Measurements from ENCODE around the gene LRRC61.
A peak's percentile ranks its signal among the peaks of the same experiment; 100 is the strongest.

LRRC61 gene

GRCh38 chr7:150373049-150373801, 50.1 kb downstream of the LRRC61 start:
- no peak overlapping the region for H3K4me3 ChIP-seq (ENCODE audit: low read length)
- peaks cover 44% of the 10 kb centered on the region for H3K4me1 ChIP-seq (ENCODE audit: insufficient read depth, low read length)
- no peaks in the 10 kb centered on the region for H3K9me3 ChIP-seq (ENCODE audit: insufficient read depth, low read depth, low read length)
- 84% methylated on average over 21 of the region's 21 CpGs for WGBS
- no peak overlapping the region for H3K9ac ChIP-seq (ENCODE audit: low read depth, low read length)
- no peak overlapping the region; the same call in 1 of the 2 replicates for H3K27ac ChIP-seq (ENCODE audit: low read depth, low read length)
- no peaks in the 10 kb centered on the region for H3K27me3 ChIP-seq (ENCODE audit: insufficient read depth, low read length)
- H3K36me3 ChIP-seq (ENCODE audit: insufficient read depth, low read length): peaks cover 49% of the 10 kb centered on the region

GRCh38 chr7:150374026-150374425, 50.9 kb downstream of the LRRC61 start:
- 85% methylated on average over 4 of the region's 4 CpGs for WGBS

GRCh38 chr7:150374472-150374871, 51.3 kb downstream of the LRRC61 start:
- 86% methylated on average over 5 of the region's 5 CpGs for WGBS
- H3K4me1 ChIP-seq (ENCODE audit: insufficient read depth, low read length): peaks cover 47% of the 10 kb centered on the region
- H3K27ac ChIP-seq (ENCODE audit: low read depth, low read length): peak overlapping the region; percentile 39; the same call in 1 of the 2 replicates
- no peak overlapping the region for H3K4me3 ChIP-seq (ENCODE audit: low read length)
- no peaks in the 10 kb centered on the region for H3K9me3 ChIP-seq (ENCODE audit: insufficient read depth, low read depth, low read length)
- peaks cover 49% of the 10 kb centered on the region for H3K36me3 ChIP-seq (ENCODE audit: insufficient read depth, low read length)
- no peaks in the 10 kb centered on the region for H3K27me3 ChIP-seq (ENCODE audit: insufficient read depth, low read length)
- H3K9ac ChIP-seq (ENCODE audit: low read depth, low read length): no peak overlapping the region

More at GRCh38 chr7:150374026-150374425, 50.9 kb downstream of the LRRC61 start:
- peaks cover 47% of the 10 kb centered on the region for H3K4me1 ChIP-seq (ENCODE audit: insufficient read depth, low read length)
- peaks cover 49% of the 10 kb centered on the region for H3K36me3 ChIP-seq (ENCODE audit: insufficient read depth, low read length)
- H3K27ac ChIP-seq (ENCODE audit: low read depth, low read length): peak overlapping the region; percentile 39; the same call in 1 of the 2 replicates
- H3K4me3 ChIP-seq (ENCODE audit: low read length): no peak overlapping the region
- H3K9ac ChIP-seq (ENCODE audit: low read depth, low read length): no peak overlapping the region
- no peaks in the 10 kb centered on the region for H3K9me3 ChIP-seq (ENCODE audit: insufficient read depth, low read depth, low read length)
- H3K27me3 ChIP-seq (ENCODE audit: insufficient read depth, low read length): no peaks in the 10 kb centered on the region

- no peak overlapping the region for H3K9ac ChIP-seq (ENCODE audit: low read depth, low read length)
- no peaks in the 10 kb centered on the region for H3K27me3 ChIP-seq (ENCODE audit: insufficient read depth, low read length)
- no peaks in the 10 kb centered on the region for H3K9me3 ChIP-seq (ENCODE audit: insufficient read depth, low read depth, low read length)
- H3K36me3 ChIP-seq (ENCODE audit: insufficient read depth, low read length): peaks cover 37% of the 10 kb centered on the region
- H3K27ac ChIP-seq (ENCODE audit: low read depth, low read length): peak overlapping the region; percentile 5; the same call in 1 of the 2 replicates
- no peak overlapping the region for H3K4me3 ChIP-seq (ENCODE audit: low read length)
- H3K4me1 ChIP-seq (ENCODE audit: insufficient read depth, low read length): peaks cover 45% of the 10 kb centered on the region
- WGBS: 91% methylated on average over 10 of the region's 10 CpGs
Observed at GRCh38 chr7:150375662-150376521, 52.7 kb downstream of the LRRC61 start.

- H3K27me3 ChIP-seq (ENCODE audit: insufficient read depth, low read length): no peaks in the 10 kb centered on the region
- no peak overlapping the region for H3K4me3 ChIP-seq (ENCODE audit: low read length)
- no peaks in the 10 kb centered on the region for H3K9me3 ChIP-seq (ENCODE audit: insufficient read depth, low read depth, low read length)
- H3K4me1 ChIP-seq (ENCODE audit: insufficient read depth, low read length): peaks cover 50% of the 10 kb centered on the region
- 85% methylated on average over 6 of the region's 6 CpGs for WGBS
- peaks cover 30% of the 10 kb centered on the region for H3K36me3 ChIP-seq (ENCODE audit: insufficient read depth, low read length)
- H3K9ac ChIP-seq (ENCODE audit: low read depth, low read length): no peak overlapping the region
- H3K27ac ChIP-seq (ENCODE audit: low read depth, low read length): no peak overlapping the region
Observed at GRCh38 chr7:150376560-150376959, 53.4 kb downstream of the LRRC61 start.

- Histone ChIP-seq H3K4me1 (ENCODE audit: insufficient read depth, low read length) (peaks cover 54% of the 10 kb centered on the region), H3K27me3 (ENCODE audit: insufficient read depth, low read length) (no peaks in the 10 kb centered on the region), H3K36me3 (ENCODE audit: insufficient read depth, low read length) (peaks cover 25% of the 10 kb centered on the region), H3K4me3 (ENCODE audit: low read length) (no peak overlapping the region), H3K9me3 (ENCODE audit: insufficient read depth, low read depth, low read length) (no peaks in the 10 kb centered on the region), H3K27ac (ENCODE audit: low read depth, low read length) (peak overlapping the region; percentile 99; the same call in 1 of the 2 replicates), H3K9ac (ENCODE audit: low read depth, low read length) (no peak overlapping the region)
- 59% methylated on average over 2 of the region's 3 CpGs for WGBS
Observed at GRCh38 chr7:150377196-150377595, 54.0 kb downstream of the LRRC61 start.

GRCh38 chr7:150377635-150378034, 54.5 kb downstream of the LRRC61 start:
- Histone ChIP-seq H3K27ac (ENCODE audit: low read depth, low read length) (peak overlapping the region; percentile 99), H3K27me3 (ENCODE audit: insufficient read depth, low read length) (no peaks in the 10 kb centered on the region), H3K9ac (ENCODE audit: low read depth, low read length) (no peak overlapping the region), H3K4me3 (ENCODE audit: low read length) (peak overlapping the region; percentile 77; the same call in 1 of the 2 replicates), H3K36me3 (ENCODE audit: insufficient read depth, low read length) (peaks cover 21% of the 10 kb centered on the region), H3K4me1 (ENCODE audit: insufficient read depth, low read length) (peaks cover 58% of the 10 kb centered on the region), H3K9me3 (ENCODE audit: insufficient read depth, low read depth, low read length) (no peaks in the 10 kb centered on the region)
- 80% methylated on average over 3 of the region's 4 CpGs for WGBS

GRCh38 chr7:150378115-150378852, 55.1 kb downstream of the LRRC61 start:
- Histone ChIP-seq H3K36me3 (ENCODE audit: insufficient read depth, low read length) (peaks cover 14% of the 10 kb centered on the region), H3K27ac (ENCODE audit: low read depth, low read length) (peak overlapping the region; percentile 99), H3K4me3 (ENCODE audit: low read length) (peak overlapping the region; percentile 77), H3K9me3 (ENCODE audit: insufficient read depth, low read depth, low read length) (no peaks in the 10 kb centered on the region), H3K4me1 (ENCODE audit: insufficient read depth, low read length) (peaks cover 62% of the 10 kb centered on the region), H3K27me3 (ENCODE audit: insufficient read depth, low read length) (no peaks in the 10 kb centered on the region), H3K9ac (ENCODE audit: low read depth, low read length) (peak overlapping the region; percentile 94)
- WGBS: 7% methylated on average over 32 of the region's 32 CpGs

GRCh38 chr7:150378853-150379440, 55.8 kb downstream of the LRRC61 start, which contains the start of gene ZNF775:
ZNF775 (plus strand) TSS chr7:150379330; CDS start chr7:150388471, 9,141 bp downstream.
- Histone ChIP-seq H3K9me3 (ENCODE audit: insufficient read depth, low read depth, low read length) (no peaks in the 10 kb centered on the region), H3K4me3 (ENCODE audit: low read length) (peak within 1 kb of the TSS; percentile 77), H3K27ac (ENCODE audit: low read depth, low read length) (peak within 1 kb of the TSS; percentile 99), H3K36me3 (ENCODE audit: insufficient read depth, low read length) (peaks cover 8% of the 10 kb centered on the region), H3K9ac (ENCODE audit: low read depth, low read length) (peak within 1 kb of the TSS; percentile 94), H3K4me1 (ENCODE audit: insufficient read depth, low read length) (peaks cover 61% of the 10 kb centered on the region), H3K27me3 (ENCODE audit: insufficient read depth, low read length) (no peaks in the 10 kb centered on the region)
- WGBS: under 1% methylated on average over 60 of the region's 60 CpGs
